Stimulated activated CD4-positive, alpha-beta T cell treated with anti-CD3 and anti-CD28 coated beads, Interleukin-15, amount 100 ng/mL, for 24 hours (primary cell): ENCODE measurements around the gene KMT2B.
"Not testable (repeated sequence)": the region's sequence is repeated elsewhere in the genome, so short reads cannot be mapped to it uniquely, and the experiment has no call there.

Experiments
- DNase-seq: peaks from one replicate; pipeline ENCODE4 v3.0.0-alpha.2; 2020

KMT2B gene

DNA sequence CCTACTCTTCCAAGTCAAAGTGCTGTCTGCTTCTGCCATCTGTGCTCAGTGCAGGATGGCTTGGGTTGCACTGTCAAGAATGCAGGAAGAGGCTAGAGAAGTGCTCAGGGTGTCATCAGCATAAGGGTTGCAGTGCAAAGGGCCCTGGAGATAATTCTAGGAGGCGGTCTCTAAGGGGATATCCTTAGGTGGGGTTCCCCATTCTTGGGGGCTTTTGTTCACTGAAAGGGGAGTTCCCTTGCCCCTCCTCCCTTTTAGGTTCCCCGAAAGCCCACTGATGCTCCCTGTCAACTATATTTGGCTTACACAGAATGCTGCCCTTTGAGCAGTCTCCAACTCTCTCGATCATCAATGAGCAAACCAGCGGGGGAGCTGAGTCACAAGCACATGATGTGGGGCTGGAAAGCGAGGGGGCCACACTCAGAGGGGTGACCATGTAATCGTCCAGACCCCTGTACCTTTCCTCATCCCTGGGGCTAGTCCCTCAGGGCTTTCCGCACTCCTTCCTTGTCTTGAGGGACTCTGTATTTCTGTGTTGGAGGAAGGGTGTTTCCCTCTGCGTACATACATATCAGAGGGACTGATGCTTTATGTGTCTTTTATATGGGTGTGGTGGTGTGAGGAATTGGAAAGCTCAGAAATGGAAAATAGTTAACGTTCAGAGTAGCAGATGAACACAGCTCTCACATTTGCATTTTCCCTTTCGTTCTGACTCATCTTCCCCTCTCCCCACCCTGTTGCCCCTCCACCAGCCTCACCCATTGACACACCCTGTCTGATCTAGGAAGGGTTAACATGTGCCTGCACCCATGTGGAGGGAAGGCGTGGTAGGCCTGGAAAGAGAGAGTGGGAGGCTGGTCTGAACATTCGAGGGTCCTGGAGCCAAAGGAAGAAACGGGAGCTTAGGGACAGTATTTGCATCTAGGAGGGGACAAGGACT is 6.7 kb upstream of the KMT2B start:
- DNase-seq, result peak; percentile 83

- DNase-seq, result peak; percentile 93
Measured at GRCh38 chr19:35712567-35713505, 5.0 kb upstream of the KMT2B start.

GRCh38 chr19:35713506-35713850 is 4.3 kb upstream of the KMT2B start:
- DNase-seq, result no peak

DNA sequence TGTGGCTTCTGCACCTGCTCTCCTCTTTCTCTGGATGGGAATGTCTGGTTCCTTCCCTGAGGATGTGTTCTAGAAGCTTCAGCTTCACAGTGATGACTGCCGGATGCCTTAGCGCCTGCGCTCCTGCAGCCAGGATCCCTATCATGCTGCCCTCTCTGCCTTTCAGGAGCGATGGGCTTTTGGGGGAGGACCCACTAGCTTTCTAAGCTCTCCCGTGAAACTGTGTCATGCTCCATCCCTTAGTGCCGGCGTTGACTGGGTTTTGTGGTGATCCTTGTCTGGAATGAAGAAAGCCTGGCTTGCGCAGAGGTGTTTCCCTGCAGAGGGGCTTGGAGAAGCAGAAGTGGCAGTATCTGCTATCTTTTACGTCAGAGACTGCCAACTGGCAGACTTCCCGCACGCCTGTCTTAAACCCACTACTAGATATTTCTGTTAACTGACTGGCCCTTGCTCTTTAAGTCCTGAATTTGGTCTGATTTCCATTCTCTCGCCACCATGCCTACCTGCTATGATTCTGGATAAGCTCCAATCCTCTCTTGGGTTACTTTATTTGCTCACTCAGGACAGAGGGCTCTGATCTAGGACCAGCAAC is 3.8 kb upstream of the KMT2B start:
- DNase-seq, result no peak

- peak; percentile 60 for DNase-seq
Measured at GRCh38 chr19:35714601-35715354, 3.0 kb upstream of the KMT2B start.

DNA sequence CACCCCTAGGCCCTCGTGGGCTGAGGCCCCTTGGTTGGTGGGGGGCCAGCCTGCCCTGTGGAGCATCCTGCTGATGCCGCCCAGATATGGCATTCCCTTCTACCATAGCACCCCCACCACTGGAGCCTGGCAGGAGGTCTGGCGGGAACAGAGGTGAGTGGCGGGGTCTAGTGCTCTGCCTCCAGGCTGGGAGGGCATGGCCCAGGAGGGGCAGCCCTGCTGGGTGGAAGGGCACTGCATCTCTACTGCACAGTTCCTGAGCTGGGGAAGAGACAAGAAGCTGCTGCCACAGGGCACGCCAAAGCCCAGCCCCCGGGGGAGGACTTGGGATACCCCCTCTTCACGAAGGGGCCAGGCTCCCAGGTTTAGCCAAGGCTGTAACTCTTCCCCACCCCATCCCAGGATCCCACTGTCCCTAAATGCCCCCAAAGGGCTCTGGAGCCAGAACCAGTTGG is 2.4 kb upstream of the KMT2B start:
- peak; percentile 35 for DNase-seq

GRCh38 chr19:35715981-35716800 is 1.6 kb upstream of the KMT2B start:
- peak; percentile 40 for DNase-seq

GRCh38 chr19:35716801-35717664 is 770 bp upstream of the KMT2B start:
- peak; percentile 98 for DNase-seq

- peak; percentile 79 for DNase-seq
Measured at GRCh38 chr19:35718345-35719041, 690 bp downstream of the KMT2B start.

- no peak for DNase-seq
Measured at GRCh38 chr19:35719402-35720162, 1.8 kb downstream of the KMT2B start.

- no peak for DNase-seq
Measured at GRCh38 chr19:35720163-35720524, 2.3 kb downstream of the KMT2B start.

- DNase-seq, result no peak
Measured at GRCh38 chr19:35720648-35721047, 2.8 kb downstream of the KMT2B start.

GRCh38 chr19:35721374-35721773 is 3.6 kb downstream of the KMT2B start:
- DNase-seq, result no peak

GRCh38 chr19:35722461-35722860 is 4.7 kb downstream of the KMT2B start:
- no peak for DNase-seq

- DNase-seq, result no peak
Measured at GRCh38 chr19:35722897-35723296, 5.1 kb downstream of the KMT2B start.

- no peak for DNase-seq
Measured at GRCh38 chr19:35723671-35724070, 5.9 kb downstream of the KMT2B start.

DNA sequence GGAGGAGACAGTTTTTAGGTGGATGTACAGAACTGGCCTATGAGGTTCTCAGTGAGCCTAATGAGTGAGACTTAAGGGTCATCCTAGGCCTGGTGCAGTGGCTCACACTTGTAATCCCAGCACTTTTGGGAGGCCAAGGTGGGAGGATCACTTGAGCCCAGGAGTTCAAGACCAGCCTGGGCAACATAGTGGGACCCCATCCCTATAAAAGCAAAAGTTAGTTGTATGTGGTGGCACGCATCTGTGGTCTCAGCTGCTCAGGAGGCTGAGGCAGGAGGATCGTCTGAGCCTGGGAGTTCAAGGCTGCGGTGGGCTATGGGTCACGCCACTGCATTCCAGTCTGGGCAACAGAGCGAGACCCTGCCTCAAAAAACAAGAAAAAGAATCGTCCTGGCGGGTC is 6.3 kb downstream of the KMT2B start:
- not testable (repeated sequence) for DNase-seq

DNA sequence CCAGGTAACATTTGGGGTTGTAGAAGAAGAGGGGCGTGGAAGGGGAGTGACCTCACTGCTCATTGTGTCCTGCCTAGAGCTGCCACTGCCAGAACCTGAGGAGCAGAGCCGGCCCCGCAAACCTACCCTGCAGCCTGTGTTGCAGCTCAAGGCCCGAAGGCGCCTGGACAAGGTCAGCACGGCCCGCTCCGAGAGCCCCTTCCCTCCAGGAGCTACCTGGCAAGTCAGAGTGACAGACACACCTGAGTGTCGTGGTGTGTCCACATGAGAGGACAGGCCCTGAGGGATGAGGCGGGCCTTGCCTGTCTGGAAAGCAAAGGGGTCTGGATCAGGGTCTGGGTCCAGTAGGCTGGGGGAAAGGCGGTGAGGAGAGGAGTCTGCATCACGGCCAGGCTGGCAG is 6.8 kb downstream of the KMT2B start:
- DNase-seq, result no peak

- no peak for DNase-seq
Measured at GRCh38 chr19:35725216-35725861, 7.5 kb downstream of the KMT2B start.
